Measurements from ENCODE around the gene COX4I2.
A peak's percentile ranks its signal among the peaks of the same experiment; 100 is the strongest.
"Not testable (repeated sequence)": the region's sequence is repeated elsewhere in the genome, so short reads cannot be mapped to it uniquely, and the experiment has no call there.

The COX4I2 gene

GRCh38 chr20:31641391-31641790 lies 3.7 kb downstream of the COX4I2 start:
- no peak for DNase-seq
- in situ Hi-C loops (cut with HindIII; ENCODE audit: low pct_ligation_motif_present, low pct_unique_long_range_greater_than_20kb, low sequenced_read_pairs) = no loop called here

- no peak for DNase-seq
- in situ Hi-C loops (cut with HindIII; ENCODE audit: low pct_ligation_motif_present, low pct_unique_long_range_greater_than_20kb, low sequenced_read_pairs) = no loop called here
These were observed 5.1 kb downstream of the COX4I2 start for GRCh38 chr20:31642837-31643236.

GRCh38 chr20:31643522-31643921 lies 5.8 kb downstream of the COX4I2 start:
- in situ Hi-C loops (cut with HindIII; ENCODE audit: low pct_ligation_motif_present, low pct_unique_long_range_greater_than_20kb, low sequenced_read_pairs) = no loop called here

GRCh38 chr20:31644701-31645100 lies 7.0 kb downstream of the COX4I2 start:
- DNase-seq = no peak
- in situ Hi-C loops (cut with HindIII; ENCODE audit: low pct_ligation_motif_present, low pct_unique_long_range_greater_than_20kb, low sequenced_read_pairs) = no loop called here

More at GRCh38 chr20:31643522-31643921, 5.8 kb downstream of the COX4I2 start:
- DNase-seq = no peak

- in situ Hi-C loops (cut with HindIII; ENCODE audit: low pct_ligation_motif_present, low pct_unique_long_range_greater_than_20kb, low sequenced_read_pairs); DNase-seq: not testable (repeated sequence)
These were observed 10.4 kb downstream of the COX4I2 start for GRCh38 chr20:31648104-31648503.

GRCh38 chr20:31652917-31653396 lies 15.2 kb downstream of the COX4I2 start:
- DNase-seq = no peak

GRCh38 chr20:31653561-31653960 lies 15.8 kb downstream of the COX4I2 start:
- in situ Hi-C loops (cut with HindIII; ENCODE audit: low pct_ligation_motif_present, low pct_unique_long_range_greater_than_20kb, low sequenced_read_pairs) = no loop called here
- DNase-seq = no peak

More at GRCh38 chr20:31652917-31653396, 15.2 kb downstream of the COX4I2 start:
- in situ Hi-C loops (cut with HindIII; ENCODE audit: low pct_ligation_motif_present, low pct_unique_long_range_greater_than_20kb, low sequenced_read_pairs) = no loop called here

- no peak for DNase-seq
- in situ Hi-C loops (cut with HindIII; ENCODE audit: low pct_ligation_motif_present, low pct_unique_long_range_greater_than_20kb, low sequenced_read_pairs) = no loop called here
These were observed 16.8 kb downstream of the COX4I2 start for GRCh38 chr20:31654534-31654933.

GRCh38 chr20:31661625-31662371 lies 24.1 kb downstream of the COX4I2 start:
- in situ Hi-C loops (cut with HindIII; ENCODE audit: low pct_ligation_motif_present, low pct_unique_long_range_greater_than_20kb, low sequenced_read_pairs) = no loop called here
- peak; percentile 77 for DNase-seq

GRCh38 chr20:31662372-31662854 lies 24.7 kb downstream of the COX4I2 start:
- in situ Hi-C loops (cut with HindIII; ENCODE audit: low pct_ligation_motif_present, low pct_unique_long_range_greater_than_20kb, low sequenced_read_pairs) = no loop called here
- no peak for DNase-seq

- in situ Hi-C loops (cut with HindIII; ENCODE audit: low pct_ligation_motif_present, low pct_unique_long_range_greater_than_20kb, low sequenced_read_pairs) = no loop called here
- no peak for DNase-seq
These were observed 25.8 kb downstream of the COX4I2 start for GRCh38 chr20:31663524-31663837.

GRCh38 chr20:31663838-31664695 lies 26.4 kb downstream of the COX4I2 start:
- in situ Hi-C loops (cut with HindIII; ENCODE audit: low pct_ligation_motif_present, low pct_unique_long_range_greater_than_20kb, low sequenced_read_pairs) = no loop called here
- no peak for DNase-seq

- in situ Hi-C loops (cut with HindIII; ENCODE audit: low pct_ligation_motif_present, low pct_unique_long_range_greater_than_20kb, low sequenced_read_pairs) = no loop called here
- no peak for DNase-seq
These were observed 27.1 kb downstream of the COX4I2 start for GRCh38 chr20:31664696-31665354.

- no peak for DNase-seq
- in situ Hi-C loops (cut with HindIII; ENCODE audit: low pct_ligation_motif_present, low pct_unique_long_range_greater_than_20kb, low sequenced_read_pairs) = no loop called here
These were observed 28.0 kb downstream of the COX4I2 start for GRCh38 chr20:31665753-31666152.

- DNase-seq = no peak
- in situ Hi-C loops (cut with HindIII; ENCODE audit: low pct_ligation_motif_present, low pct_unique_long_range_greater_than_20kb, low sequenced_read_pairs) = no loop called here
These were observed 28.7 kb downstream of the COX4I2 start for GRCh38 chr20:31666258-31667042.

- in situ Hi-C loops (cut with HindIII; ENCODE audit: low pct_ligation_motif_present, low pct_unique_long_range_greater_than_20kb, low sequenced_read_pairs) = no loop called here
- no peak for DNase-seq
These were observed 29.9 kb downstream of the COX4I2 start for GRCh38 chr20:31667315-31668285.

- in situ Hi-C loops (cut with HindIII; ENCODE audit: low pct_ligation_motif_present, low pct_unique_long_range_greater_than_20kb, low sequenced_read_pairs) = not testable (repeated sequence)
These were observed 31.2 kb downstream of the COX4I2 start for GRCh38 chr20:31668944-31669343.

More at GRCh38 chr20:31668944-31669343, 31.2 kb downstream of the COX4I2 start:
- not testable (repeated sequence) for DNase-seq
